HepG2 (cell line): ENCODE results near the gene COMMD4. TPM values are rescaled to one million over a fixed set of nuclear protein-coding genes. Genes with fewer than 3 reads are reported as not detected.

Experiments used
- ATRX ChIP-seq: sonication (generic); formaldehyde crosslinking; IDR thresholded peaks from 2 replicates; pipeline ENCODE4 v1.4.0; 2020; ENCODE audit warnings: missing genetic modification reagents, borderline replicate concordance
- FOXP4 ChIP-seq: sonication (generic); formaldehyde crosslinking; IDR thresholded peaks from 2 replicates; pipeline ENCODE4 v1.4.0; 2020; ENCODE audit warnings: missing genetic modification reagents
- HDAC6 ChIP-seq: fragments of 200-600 bp; sonication (generic); IDR thresholded peaks from 2 replicates; pipeline ENCODE4 v1.7.0; 2017; ENCODE audit warnings: mild to moderate bottlenecking, antibody characterized with exemption, low read length, low read depth
- KLF6 ChIP-seq: IDR thresholded peaks from 2 replicates; pipeline ENCODE4 v1.8.0; 2016; ENCODE audit warnings: missing biosample characterization, missing genetic modification reagents
- MXD1 ChIP-seq: sonication (generic); formaldehyde crosslinking; IDR thresholded peaks from 2 replicates; pipeline ENCODE4 v1.4.0; 2020; ENCODE audit warnings: mild to moderate bottlenecking, missing genetic modification reagents
- NBN ChIP-seq: fragments of 450-650 bp; conservative IDR thresholded peaks from 2 replicates; pipeline ENCODE4 v1.6.1; 2017
- NR2F1 ChIP-seq, 2 experiments: fragments of 450-650 bp in 1 of 2; formaldehyde crosslinking in 1 of 2; IDR thresholded peaks; 2 replicates each; pipeline versions ENCODE4 v1.5.0 to v1.6.1; 2016 to 2020; ENCODE audit warnings: mild to moderate bottlenecking in 1 of 2, missing compliant biosample characterization in 1 of 2, missing genetic modification reagents in 1 of 2, moderate library complexity in 1 of 2
- PCBP1 ChIP-seq: fragments of 200-400 bp; formaldehyde crosslinking; IDR thresholded peaks from 2 replicates; pipeline ENCODE4 v1.6.1; 2017; ENCODE audit warnings: mild to moderate bottlenecking, low read depth, low read length, borderline replicate concordance
- PHF8 ChIP-seq: sonication (generic); formaldehyde crosslinking; IDR thresholded peaks from 2 replicates; pipeline ENCODE4 v1.5.0; 2020; ENCODE audit warnings: missing genetic modification reagents
- RELA ChIP-seq: sonication (generic); formaldehyde crosslinking; IDR thresholded peaks from 2 replicates; pipeline ENCODE4 v1.4.0; 2020; ENCODE audit warnings: missing genetic modification reagents
- SIN3A ChIP-seq: IDR thresholded peaks from 2 replicates; pipeline ENCODE4 v1.6.1; 2011; ENCODE audit warnings: low read depth, mild to moderate bottlenecking, control low read depth, low read length, borderline replicate concordance
- TBX3 ChIP-seq: fragments of 450-650 bp; IDR thresholded peaks from 2 replicates; pipeline ENCODE4 v1.6.1; 2017; ENCODE audit warnings: antibody characterized with exemption, mild to moderate bottlenecking, inconsistent platforms, borderline replicate concordance
- ZBTB2 ChIP-seq: sonication (generic); formaldehyde crosslinking; IDR thresholded peaks from 2 replicates; pipeline ENCODE4 v1.8.0; 2022; ENCODE audit warnings: low read depth, missing genetic modification reagents
- ZNF318 ChIP-seq: sonication (generic); formaldehyde crosslinking; IDR thresholded peaks from 2 replicates; pipeline ENCODE4 v1.4.0; 2020; ENCODE audit warnings: mild to moderate bottlenecking, missing genetic modification reagents
- ZNF550 ChIP-seq: sonication (generic); formaldehyde crosslinking; IDR thresholded peaks from 2 replicates; pipeline ENCODE4 v1.4.0; 2020; ENCODE audit warnings: mild to moderate bottlenecking, missing genetic modification reagents, borderline replicate concordance
- ZNF720 ChIP-seq: sonication (generic); formaldehyde crosslinking; IDR thresholded peaks from 2 replicates; pipeline ENCODE4 v1.4.0; 2020; ENCODE audit warnings: missing genetic modification reagents
- ZSCAN20 ChIP-seq: sonication (generic); formaldehyde crosslinking; IDR thresholded peaks from 2 replicates; pipeline ENCODE4 v1.4.0; 2020; ENCODE audit warnings: missing genetic modification reagents, mild to moderate bottlenecking, borderline replicate concordance
- polyA plus RNA-seq, 8 experiments: library from polyadenylated mRNA; depleted of rRNA in 3 of 8; stranded (reverse) in 7 of 8; unstranded in 1 of 8; fragments of >200 nt; fragmentation: Illumina TruSeq in 4 of 8; extraction: Trizol in 4 of 8; gene quantifications; 2 replicates each; pipeline versions ENCODE4 v1.2.1 to v1.2.3, GENCODE V29; 2011 to 2016; ENCODE audit warnings: low read depth in 4 of 8, missing spikeins in 1 of 8, mixed read lengths in 1 of 8; ENCODE audit not compliant: insufficient read depth in 1 of 8
- total RNA-seq, 5 experiments: library from RNA; depleted of rRNA; stranded (reverse); fragments of >200 nt; fragmentation: Illumina TruSeq; extraction: Trizol; gene quantifications; 2 replicates each; pipeline ENCODE4 v1.2.3, GENCODE V29; 2016; ENCODE audit warnings: low read depth in 1 of 5

Gene COMMD4
- total and polyA plus RNA-seq, 2 of the 13 experiments (the other 11 are each of a cell fraction or from before 2014, with no cell fraction given): 45.8 to 89.9 TPM

- TF ChIP-seq ZNF318 (CRISPR knock-in tag) (peak; percentile 53; the same call in 1 of the 2 replicates), ZNF720 (no peak), MXD1 (CRISPR knock-in tag) (0 out of 2 replicates have a peak, but pooled peaks have one; percentile 36), ZSCAN20 (CRISPR knock-in tag) (no peak), ZNF550 (CRISPR knock-in tag) (peak; percentile 86; the same call in 1 of the 2 replicates), RELA (0 out of 2 replicates have a peak, but pooled peaks have one; percentile 76), ZBTB2 (no peak; the same call in 1 of the 2 replicates), KLF6 (CRISPR knock-in tag) (0 out of 2 replicates have a peak, but pooled peaks have one; percentile 57), PCBP1 (0 out of 2 replicates have a peak, but pooled peaks have one; percentile 47), ATRX (no peak), FOXP4 (CRISPR knock-in tag) (no peak; the same call in 1 of the 2 replicates), NBN (no peak), NR2F1 (CRISPR knock-in tag; IDR thresholded peaks at IDR 0.05) (peak in 1 of 2 experiments; percentile 53; a peak in 1 of 4 replicates), TBX3 (no peak), SIN3A (peak; percentile 96), PHF8 (CRISPR knock-in tag) (peak; percentile 88), HDAC6 (no peak)
These were observed at the start of gene COMMD4 (continued) for GRCh38 chr15:75335705-75336355.
